Cardiac muscle cell (in vitro differentiated cells and primary cell): ENCODE results near the gene OXT. TPM values are rescaled to one million over a fixed set of nuclear protein-coding genes. Genes with fewer than 3 reads are reported as not detected.

Experiments used
- DNase-seq, 2 donors: peaks; one replicate each; pipeline versions ENCODE4 v3.0.0 to v3.0.0-alpha.2; 2010 to 2017; ENCODE audit warnings: low read depth in 1 of 2, low spot score in 1 of 2
- H3K27ac ChIP-seq: fragments of 200-600 bp; sonication (generic); 2 replicates; pipeline ENCODE4 v1.5.1; 2016
- H3K27me3 ChIP-seq: fragments of 200-600 bp; sonication (generic); 2 replicates; pipeline ENCODE4 v1.6.0; 2016; ENCODE audit warnings: control low read depth
- H3K36me3 ChIP-seq: fragments of 200-600 bp; sonication (generic); 2 replicates; pipeline ENCODE4 v1.5.1; 2016; ENCODE audit warnings: control low read depth
- H3K4me1 ChIP-seq: fragments of 200-600 bp; sonication (generic); 2 replicates; pipeline ENCODE4 v1.8.1; 2017; ENCODE audit warnings: low read depth, mild to moderate bottlenecking, mixed run types
- H3K4me3 ChIP-seq: fragments of 200-600 bp; sonication (generic); 2 replicates; pipeline ENCODE4 v1.5.1; 2016; ENCODE audit warnings: mild to moderate bottlenecking
- H3K9me3 ChIP-seq: fragments of 200-600 bp; sonication (generic); 2 replicates; pipeline ENCODE4 v1.5.1; 2017; ENCODE audit warnings: low read depth, mild to moderate bottlenecking, control low read depth
- CTCF ChIP-seq: IDR thresholded peaks from 2 replicates; pipeline ENCODE4 v1.5.1; 2012; ENCODE audit warnings: low read depth, mild to moderate bottlenecking, low read length
- polyA plus RNA-seq: library from polyadenylated mRNA; unstranded; fragments of >200 nt; fragmentation: Nextera tagmentation; extraction: Ambion mirVana; gene quantifications from 2 replicates; pipeline ENCODE4 v1.2.1, GENCODE V29; 2016
- total RNA-seq: library from RNA; depleted of rRNA; stranded (reverse); fragments of >200 nt; gene quantifications from 2 replicates; pipeline ENCODE4 v1.2.3, GENCODE V29; 2016

OXT gene
- total and polyA plus RNA-seq, 2 experiments from 2014 or later: not detected

GRCh38 chr20:3032624-3033023 lies 38.8 kb upstream of the OXT start:
- Histone ChIP-seq H3K9me3 (no peaks in the 10 kb centered on the region), H3K27ac (no peak overlapping the region), H3K4me3 (no peak overlapping the region), H3K27me3 (no peaks in the 10 kb centered on the region), H3K36me3 (peaks cover 36% of the 10 kb centered on the region), H3K4me1 (no peaks in the 10 kb centered on the region)
- no peak for TF ChIP-seq CTCF
- no peak for DNase-seq

- no peak for DNase-seq
- no peaks in the 10 kb centered on the region for H3K9me3 ChIP-seq
- H3K36me3 ChIP-seq: peaks cover 38% of the 10 kb centered on the region
- no peaks in the 10 kb centered on the region for H3K4me1 ChIP-seq
- no peak overlapping the region for H3K4me3 ChIP-seq
- no peaks in the 10 kb centered on the region for H3K27me3 ChIP-seq
- no peak overlapping the region for H3K27ac ChIP-seq
- TF ChIP-seq CTCF: no peak
These were observed 33.8 kb upstream of the OXT start for GRCh38 chr20:3037654-3038053.

- no peak for DNase-seq
- no peak for TF ChIP-seq CTCF
- peaks cover 38% of the 10 kb centered on the region for H3K36me3 ChIP-seq
- no peak overlapping the region for H3K27ac ChIP-seq
- H3K27me3 ChIP-seq: no peaks in the 10 kb centered on the region
- no peaks in the 10 kb centered on the region for H3K4me1 ChIP-seq
- H3K9me3 ChIP-seq: no peaks in the 10 kb centered on the region
- H3K4me3 ChIP-seq: no peak overlapping the region
These were observed 33.0 kb upstream of the OXT start for GRCh38 chr20:3038454-3038853.

GRCh38 chr20:3039426-3039825 lies 32.0 kb upstream of the OXT start:
- Histone ChIP-seq H3K9me3 (no peaks in the 10 kb centered on the region), H3K27ac (no peak overlapping the region), H3K27me3 (no peaks in the 10 kb centered on the region), H3K36me3 (peaks cover 38% of the 10 kb centered on the region), H3K4me3 (no peak overlapping the region), H3K4me1 (no peaks in the 10 kb centered on the region)
- no peak for DNase-seq
- TF ChIP-seq CTCF: no peak

GRCh38 chr20:3040086-3040485 lies 31.3 kb upstream of the OXT start:
- Histone ChIP-seq H3K4me3 (no peak overlapping the region), H3K36me3 (peaks cover 36% of the 10 kb centered on the region), H3K27me3 (no peaks in the 10 kb centered on the region), H3K4me1 (peaks cover 1% of the 10 kb centered on the region), H3K9me3 (no peaks in the 10 kb centered on the region), H3K27ac (no peak overlapping the region)
- no peak for TF ChIP-seq CTCF
- no peak for DNase-seq
